Neural progenitor cell (in vitro differentiated cells): ENCODE data around the gene MYRIP. TPM values are rescaled to one million over a fixed set of nuclear protein-coding genes. Genes with fewer than 3 reads are reported as not detected.

ENCODE experiments used
- DNase-seq: peaks from one replicate; pipeline ENCODE4 v3.0.0-alpha.2; 2016; ENCODE audit warnings: low spot score
- H2AFZ ChIP-seq: fragments of 200-600 bp; sonication (generic); replicated peaks from 2 replicates; pipeline ENCODE4 v1.6.1; 2016; ENCODE audit warnings: antibody characterized with exemption
- H3F3A ChIP-seq: fragments of 200-600 bp; sonication (generic); 2 replicates; pipeline ENCODE4 v1.6.1; 2016; ENCODE audit warnings: antibody characterized with exemption, low read depth
- H3K27ac ChIP-seq: fragments of 200-600 bp; sonication (generic); 2 replicates; pipeline ENCODE4 v1.5.1; 2016; ENCODE audit warnings: mild to moderate bottlenecking
- H3K27me3 ChIP-seq: fragments of 200-600 bp; sonication (generic); 2 replicates; pipeline ENCODE4 v1.6.1; 2016; ENCODE audit warnings: mild to moderate bottlenecking, moderate library complexity
- H3K36me3 ChIP-seq: fragments of 200-600 bp; sonication (generic); 2 replicates; pipeline ENCODE4 v1.5.1; 2016
- H3K4me1 ChIP-seq: fragments of 200-600 bp; sonication (generic); 2 replicates; pipeline ENCODE4 v1.6.1; 2016; ENCODE audit warnings: mixed run types
- H3K4me2 ChIP-seq: fragments of 200-600 bp; sonication (generic); 2 replicates; pipeline ENCODE4 v1.6.1; 2016
- H3K4me3 ChIP-seq: fragments of 200-600 bp; sonication (generic); 2 replicates; pipeline ENCODE4 v1.5.1; 2016
- H3K79me2 ChIP-seq: fragments of 200-600 bp; sonication (generic); 2 replicates; pipeline ENCODE4 v1.6.1; 2016; ENCODE audit warnings: low read depth
- H3K9ac ChIP-seq: fragments of 200-600 bp; sonication (generic); 2 replicates; pipeline ENCODE4 v1.6.1; 2016
- H3K9me3 ChIP-seq: fragments of 200-600 bp; sonication (generic); 2 replicates; pipeline ENCODE4 v1.5.1; 2016; ENCODE audit warnings: low read depth
- H4K20me1 ChIP-seq: fragments of 200-600 bp; sonication (generic); 2 replicates; pipeline ENCODE4 v1.6.1; 2016; ENCODE audit warnings: low read depth
- H3K27ac Mint-ChIP-seq: 3 replicates; pipeline ENCODE4 v1.8.0; 2021; ENCODE audit warnings: mixed read lengths
- H3K27me3 Mint-ChIP-seq: 2 replicates; pipeline ENCODE4 v1.8.0; 2022; ENCODE audit warnings: low read depth, mild to moderate bottlenecking, inconsistent platforms, moderate library complexity, mixed read lengths; ENCODE audit not compliant: insufficient read depth
- H3K36me3 Mint-ChIP-seq: 3 replicates; pipeline ENCODE4 v1.8.0; 2021; ENCODE audit warnings: mixed read lengths
- H3K4me1 Mint-ChIP-seq: 3 replicates; pipeline ENCODE4 v1.8.0; 2021; ENCODE audit warnings: mixed read lengths
- H3K4me3 Mint-ChIP-seq: 3 replicates; pipeline ENCODE4 v1.8.0; 2021; ENCODE audit warnings: mild to moderate bottlenecking, moderate library complexity, mixed read lengths
- H3K9me3 Mint-ChIP-seq: 3 replicates; pipeline ENCODE4 v1.8.0; 2020; ENCODE audit warnings: mixed read lengths
- EZH2 ChIP-seq: fragments of 200-600 bp; sonication (generic); IDR thresholded peaks from 2 replicates; pipeline ENCODE4 v1.6.1; 2017; ENCODE audit warnings: antibody characterized with exemption, mild to moderate bottlenecking, moderate library complexity
- EZH2phosphoT487 ChIP-seq: fragments of 200-600 bp; sonication (generic); IDR thresholded peaks from 2 replicates; pipeline ENCODE4 v1.6.1; 2017; ENCODE audit warnings: antibody characterized with exemption
- total RNA-seq: library from RNA; depleted of rRNA; stranded (reverse); fragments of >200 nt; gene quantifications from 2 replicates; pipeline ENCODE4 v1.2.3, GENCODE V29; 2015; ENCODE audit warnings: low replicate concordance
- TF ChIP-seq, protein P1 (sequence below): fragments of 200-600 bp; sonication (generic); IDR thresholded peaks from 2 replicates; pipeline ENCODE4 v1.5.1; 2017; ENCODE audit warnings: antibody characterized with exemption, mild to moderate bottlenecking

The MYRIP gene
- total RNA-seq, 1 donor from 2014 or later, result 0.62 TPM

DNA sequence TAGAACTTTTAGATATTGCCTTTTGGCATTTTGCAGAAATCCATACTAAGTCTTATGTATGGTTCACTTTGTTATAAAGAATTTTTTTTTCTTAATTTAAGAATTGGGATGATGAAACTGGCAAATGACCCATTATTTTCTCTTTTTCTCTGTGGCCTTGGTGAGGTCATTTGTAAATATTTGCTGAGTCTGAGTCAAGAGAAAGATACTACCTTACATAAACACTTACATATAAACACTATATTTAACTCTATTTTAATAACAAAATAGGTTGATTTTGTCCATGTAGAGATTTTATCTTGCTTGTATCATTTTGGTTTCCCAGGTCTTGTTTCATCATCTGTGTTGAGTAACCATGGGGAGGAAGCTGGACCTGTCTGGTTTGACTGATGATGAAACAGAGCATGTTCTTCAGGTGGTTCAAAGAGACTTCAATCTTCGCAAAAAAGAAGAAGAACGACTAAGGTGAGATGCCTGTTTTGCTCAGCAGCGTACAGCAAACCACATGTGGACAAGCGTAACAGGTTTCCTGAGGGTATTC is 91.1 kb downstream of the MYRIP start:
- Histone ChIP-seq H3F3A (no peaks in the 10 kb centered on the region), H3K4me1 (no peaks in the 10 kb centered on the region), H3K4me3 (no peak overlapping the region), H3K36me3 (no peaks in the 10 kb centered on the region), H3K9me3 (no peaks in the 10 kb centered on the region), H3K4me2 (no peak overlapping the region), H3K27me3 (no peaks in the 10 kb centered on the region), H4K20me1 (no peaks in the 10 kb centered on the region), H3K9ac (no peak overlapping the region), H3K27ac (no peak overlapping the region), H2AFZ (no peak overlapping the region), H3K79me2 (no peaks in the 10 kb centered on the region)
- Mint-ChIP-seq H3K27me3 (no peaks in the 10 kb centered on the region), H3K27ac (no peak overlapping the region), H3K36me3 (no peaks in the 10 kb centered on the region), H3K4me3 (no peak overlapping the region), H3K9me3 (no peaks in the 10 kb centered on the region), H3K4me1 (no peaks in the 10 kb centered on the region)
- TF ChIP-seq EZH2phosphoT487 (no peak), EZH2 (no peak)
- TF ChIP-seq, protein P1, sequence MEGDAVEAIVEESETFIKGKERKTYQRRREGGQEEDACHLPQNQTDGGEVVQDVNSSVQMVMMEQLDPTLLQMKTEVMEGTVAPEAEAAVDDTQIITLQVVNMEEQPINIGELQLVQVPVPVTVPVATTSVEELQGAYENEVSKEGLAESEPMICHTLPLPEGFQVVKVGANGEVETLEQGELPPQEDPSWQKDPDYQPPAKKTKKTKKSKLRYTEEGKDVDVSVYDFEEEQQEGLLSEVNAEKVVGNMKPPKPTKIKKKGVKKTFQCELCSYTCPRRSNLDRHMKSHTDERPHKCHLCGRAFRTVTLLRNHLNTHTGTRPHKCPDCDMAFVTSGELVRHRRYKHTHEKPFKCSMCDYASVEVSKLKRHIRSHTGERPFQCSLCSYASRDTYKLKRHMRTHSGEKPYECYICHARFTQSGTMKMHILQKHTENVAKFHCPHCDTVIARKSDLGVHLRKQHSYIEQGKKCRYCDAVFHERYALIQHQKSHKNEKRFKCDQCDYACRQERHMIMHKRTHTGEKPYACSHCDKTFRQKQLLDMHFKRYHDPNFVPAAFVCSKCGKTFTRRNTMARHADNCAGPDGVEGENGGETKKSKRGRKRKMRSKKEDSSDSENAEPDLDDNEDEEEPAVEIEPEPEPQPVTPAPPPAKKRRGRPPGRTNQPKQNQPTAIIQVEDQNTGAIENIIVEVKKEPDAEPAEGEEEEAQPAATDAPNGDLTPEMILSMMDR, result no peak
- DNase-seq, result no peak

DNA sequence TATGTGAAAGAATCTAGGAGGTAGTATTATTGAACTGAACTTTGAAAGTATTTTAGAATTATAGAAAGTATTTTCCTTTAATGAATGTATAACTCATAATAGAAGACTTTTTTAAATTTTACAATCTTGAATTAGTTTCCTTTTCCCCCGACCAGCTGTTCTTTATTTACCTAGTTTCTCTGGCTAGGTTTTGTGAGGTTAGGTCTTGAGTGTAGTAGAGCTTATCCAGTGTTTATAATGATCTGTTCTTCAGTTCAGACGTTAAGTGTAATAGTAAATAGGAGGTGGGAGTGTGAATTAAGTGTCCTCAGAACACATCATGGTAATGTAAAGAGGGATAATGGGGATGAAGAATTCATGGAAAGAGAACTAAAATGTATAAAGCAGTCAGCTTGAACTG is 93.8 kb downstream of the MYRIP start:
- Mint-ChIP-seq H3K4me3 (no peak overlapping the region), H3K36me3 (no peaks in the 10 kb centered on the region), H3K4me1 (no peaks in the 10 kb centered on the region), H3K9me3 (no peaks in the 10 kb centered on the region), H3K27ac (no peak overlapping the region), H3K27me3 (no peaks in the 10 kb centered on the region)
- H3K27ac ChIP-seq, result no peak overlapping the region
- H3K9me3 ChIP-seq, result no peaks in the 10 kb centered on the region
- no peak overlapping the region for H3K4me2 ChIP-seq
- TF ChIP-seq, protein P1, result no peak
- TF ChIP-seq EZH2 (no peak), EZH2phosphoT487 (no peak)
- no peaks in the 10 kb centered on the region for H3K27me3 ChIP-seq
- H3K79me2 ChIP-seq, result no peaks in the 10 kb centered on the region
- no peaks in the 10 kb centered on the region for H3K36me3 ChIP-seq
- H3K9ac ChIP-seq, result no peak overlapping the region
- DNase-seq, result no peak
- H4K20me1 ChIP-seq, result no peaks in the 10 kb centered on the region
- no peak overlapping the region for H3K4me3 ChIP-seq
- H2AFZ ChIP-seq, result no peak overlapping the region
- H3F3A ChIP-seq, result no peaks in the 10 kb centered on the region
- no peaks in the 10 kb centered on the region for H3K4me1 ChIP-seq

DNA sequence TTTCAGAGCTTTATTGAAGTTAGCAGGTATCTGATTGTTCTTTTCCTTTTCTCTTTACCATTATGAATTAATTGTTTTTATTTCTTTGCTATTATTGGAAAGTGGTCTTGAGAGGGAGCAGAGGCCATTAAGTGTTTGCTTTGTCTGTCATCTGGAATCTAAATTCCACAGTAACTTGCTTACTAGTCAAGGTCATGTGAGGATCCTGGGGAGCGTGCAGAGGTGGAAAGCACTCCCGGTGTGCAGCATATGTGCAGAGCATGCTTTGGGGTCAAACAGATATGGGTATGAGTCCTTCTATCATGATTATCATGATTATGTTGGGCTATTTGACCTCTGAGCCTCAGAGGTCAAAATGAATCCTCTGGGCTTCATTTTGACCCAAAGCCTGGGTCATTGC is 96.4 kb downstream of the MYRIP start:
- Mint-ChIP-seq H3K9me3 (no peaks in the 10 kb centered on the region), H3K4me1 (no peaks in the 10 kb centered on the region)

More for the DNA sequence above, 96.4 kb downstream of the MYRIP start:
- Histone ChIP-seq H3K79me2 (no peaks in the 10 kb centered on the region), H3K4me3 (no peak overlapping the region), H3K9ac (no peak overlapping the region), H4K20me1 (no peaks in the 10 kb centered on the region), H3K27ac (no peak overlapping the region), H3K4me2 (no peak overlapping the region), H3F3A (no peaks in the 10 kb centered on the region), H3K36me3 (no peaks in the 10 kb centered on the region), H3K27me3 (no peaks in the 10 kb centered on the region), H2AFZ (no peak overlapping the region), H3K4me1 (no peaks in the 10 kb centered on the region), H3K9me3 (no peaks in the 10 kb centered on the region)
- Mint-ChIP-seq H3K36me3 (no peaks in the 10 kb centered on the region), H3K27ac (no peak overlapping the region), H3K4me3 (no peak overlapping the region), H3K27me3 (peaks cover 3% of the 10 kb centered on the region)
- TF ChIP-seq, protein P1, result no peak
- no peak for TF ChIP-seq EZH2
- DNase-seq, result no peak
